ENCODE measurements around the gene HHAT.

Gene HHAT

GRCh38 chr1:210647406-210648333 lies 319.0 kb downstream of the HHAT start:
- TF ChIP-seq GATA3 (IDR thresholded peaks at IDR 0.05; ENCODE audit: low read depth, low read length) (peak; percentile 55; the same call in 1 of the 2 replicates), GATA2 (IDR thresholded peaks at IDR 0.05; ENCODE audit: low read depth, low read length) (peak; percentile 70)

DNA sequence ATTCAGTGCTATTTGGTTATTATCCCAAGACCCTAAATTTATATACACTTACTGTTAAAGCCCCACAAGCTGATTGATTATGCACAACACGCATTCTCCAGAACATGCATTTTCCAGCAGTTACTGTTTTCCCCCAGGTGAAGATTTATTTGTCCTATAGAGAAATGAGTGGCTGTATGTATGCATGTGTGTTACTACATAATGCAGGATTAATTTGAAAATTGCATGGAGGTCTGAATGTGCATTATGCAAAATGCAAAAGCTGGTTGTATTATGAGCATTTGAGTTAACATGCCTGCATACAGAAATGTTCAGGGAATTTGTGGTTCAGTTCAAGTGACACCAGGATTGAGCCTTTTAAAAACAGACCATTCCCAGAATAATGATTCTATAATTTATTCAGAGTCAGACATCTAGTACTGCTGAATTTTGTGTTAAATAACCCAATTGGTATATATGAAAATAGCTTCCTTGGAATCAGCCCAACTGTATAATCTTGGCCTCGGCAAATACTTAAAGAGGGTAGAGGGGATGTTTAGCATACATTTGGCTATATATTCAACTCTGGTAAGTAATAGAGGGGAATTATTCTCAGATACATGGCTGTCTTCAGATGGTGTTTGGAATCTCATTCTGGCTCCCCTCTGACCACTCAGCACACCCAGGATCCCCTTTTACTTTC lies 320.0 kb downstream of the HHAT start:
- TF ChIP-seq GATA2 (IDR thresholded peaks at IDR 0.05; ENCODE audit: low read depth, low read length) (no peak), GATA3 (IDR thresholded peaks at IDR 0.05; ENCODE audit: low read depth, low read length) (no peak)

DNA sequence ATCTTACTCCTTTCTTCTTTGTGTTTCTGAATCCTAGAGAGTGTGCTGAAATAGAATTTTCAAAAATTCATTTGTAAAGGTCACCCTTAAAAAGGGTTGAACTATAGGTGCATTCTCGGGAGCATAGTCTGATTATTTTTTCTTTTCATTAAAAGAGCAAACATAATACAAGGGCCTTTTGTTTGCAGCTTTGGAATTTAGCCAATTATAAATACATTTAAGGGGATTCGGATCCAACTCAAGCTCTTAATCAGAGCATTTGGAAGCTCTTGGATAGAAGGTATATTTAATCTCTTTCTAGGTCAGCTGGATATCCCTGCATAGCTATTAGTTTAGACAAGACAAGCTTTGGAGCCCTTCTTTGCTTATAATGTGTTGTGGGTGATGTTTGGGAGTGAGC lies 321.7 kb downstream of the HHAT start:
- TF ChIP-seq GATA2 (IDR thresholded peaks at IDR 0.05; ENCODE audit: low read depth, low read length) (no peak), GATA3 (IDR thresholded peaks at IDR 0.05; ENCODE audit: low read depth, low read length) (no peak)

DNA sequence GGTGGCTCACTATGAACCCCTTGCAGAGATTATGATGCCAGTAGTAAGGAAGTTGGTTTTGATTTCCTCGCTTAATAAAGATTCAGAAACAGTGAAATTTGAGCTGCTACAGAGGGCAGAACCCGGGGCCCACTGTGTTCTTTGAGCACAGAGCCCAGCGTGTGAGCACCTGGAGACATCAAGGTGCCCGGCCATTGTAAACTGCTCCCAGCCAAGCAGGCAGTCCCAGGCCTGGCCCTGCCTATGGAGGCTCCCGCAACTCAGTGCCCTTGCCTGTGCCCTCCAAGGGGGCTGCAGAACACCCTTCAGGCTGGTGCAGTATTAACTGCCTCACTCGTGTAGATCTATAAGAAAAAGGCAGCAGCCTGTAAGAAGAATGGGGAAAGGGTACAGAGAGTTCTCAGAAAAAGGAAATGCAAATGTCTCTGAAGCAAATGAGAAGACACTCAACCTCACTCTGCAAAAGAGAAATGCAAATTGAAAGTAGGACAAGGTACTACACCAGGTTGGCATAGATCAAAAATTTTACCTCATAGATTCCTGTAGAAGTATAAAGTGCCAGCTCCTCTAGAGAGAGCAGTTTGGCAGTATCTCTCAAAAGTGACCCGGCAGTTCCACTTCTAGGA lies 323.7 kb downstream of the HHAT start:
- no peak for TF ChIP-seq GATA3 (IDR thresholded peaks at IDR 0.05; ENCODE audit: low read depth, low read length)
- no peak for TF ChIP-seq GATA2 (IDR thresholded peaks at IDR 0.05; ENCODE audit: low read depth, low read length)

DNA sequence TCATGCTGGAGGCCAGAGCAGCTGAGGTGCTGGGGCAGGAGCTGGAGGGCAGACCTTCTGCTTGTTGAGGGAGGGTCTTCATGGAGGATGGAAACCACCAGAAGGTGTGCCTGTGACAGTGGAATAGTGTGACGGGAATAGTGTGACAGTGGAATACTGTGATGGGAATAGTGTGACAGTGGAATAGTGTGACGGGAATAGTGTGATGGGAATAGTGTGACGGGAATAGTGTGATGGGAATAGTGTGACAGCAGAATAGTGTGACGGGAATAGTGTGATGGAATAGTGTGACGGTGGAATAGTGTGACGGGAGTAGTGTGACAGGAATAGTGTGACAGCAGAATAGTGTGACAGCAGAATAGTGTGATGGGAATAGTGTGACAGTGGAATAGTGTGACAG lies 325.1 kb downstream of the HHAT start:
- TF ChIP-seq GATA2 (IDR thresholded peaks at IDR 0.05; ENCODE audit: low read depth, low read length) (no peak), GATA3 (IDR thresholded peaks at IDR 0.05; ENCODE audit: low read depth, low read length) (no peak)

GRCh38 chr1:210654176-210654981 lies 325.7 kb downstream of the HHAT start:
- TF ChIP-seq GATA3 (IDR thresholded peaks at IDR 0.05; ENCODE audit: low read depth, low read length) (no peak), GATA2 (IDR thresholded peaks at IDR 0.05; ENCODE audit: low read depth, low read length) (no peak)

GRCh38 chr1:210655511-210655910 lies 326.8 kb downstream of the HHAT start:
- TF ChIP-seq GATA3 (IDR thresholded peaks at IDR 0.05; ENCODE audit: low read depth, low read length) (no peak), GATA2 (IDR thresholded peaks at IDR 0.05; ENCODE audit: low read depth, low read length) (no peak)

- TF ChIP-seq GATA3 (IDR thresholded peaks at IDR 0.05; ENCODE audit: low read depth, low read length) (no peak), GATA2 (IDR thresholded peaks at IDR 0.05; ENCODE audit: low read depth, low read length) (no peak)
These were observed 329.1 kb downstream of the HHAT start for GRCh38 chr1:210657806-210658205.

GRCh38 chr1:210662291-210663050 lies 333.8 kb downstream of the HHAT start:
- no peak for TF ChIP-seq GATA2 (IDR thresholded peaks at IDR 0.05; ENCODE audit: low read depth, low read length)
- no peak for TF ChIP-seq GATA3 (IDR thresholded peaks at IDR 0.05; ENCODE audit: low read depth, low read length)

GRCh38 chr1:210663730-210664573 lies 335.2 kb downstream of the HHAT start:
- TF ChIP-seq GATA2 (IDR thresholded peaks at IDR 0.05; ENCODE audit: low read depth, low read length) = peak; percentile 100
- TF ChIP-seq GATA3 (IDR thresholded peaks at IDR 0.05; ENCODE audit: low read depth, low read length) = peak; percentile 100

DNA sequence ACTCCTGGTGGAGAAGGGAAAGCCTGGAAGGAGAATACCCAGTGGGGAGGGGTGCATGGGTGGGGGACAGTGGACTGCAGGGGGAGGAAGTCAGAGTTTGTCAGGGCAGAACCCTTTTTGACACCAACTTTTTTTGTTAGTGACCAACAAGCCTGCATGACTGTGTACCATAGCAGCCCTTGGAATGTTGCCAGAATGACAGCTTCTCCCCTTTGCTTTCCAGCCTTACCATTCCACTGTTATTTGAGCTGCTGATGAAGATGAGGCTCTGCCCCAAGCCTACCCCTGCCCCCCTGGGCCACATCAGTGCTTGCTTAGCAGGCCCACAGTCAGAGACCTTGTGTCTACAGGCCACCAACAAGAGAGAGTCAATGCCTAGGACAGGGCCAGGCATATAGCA lies 341.2 kb downstream of the HHAT start:
- TF ChIP-seq GATA2 (IDR thresholded peaks at IDR 0.05; ENCODE audit: low read depth, low read length) (no peak), GATA3 (IDR thresholded peaks at IDR 0.05; ENCODE audit: low read depth, low read length) (no peak)

- no peak for TF ChIP-seq GATA3 (IDR thresholded peaks at IDR 0.05; ENCODE audit: low read depth, low read length)
- TF ChIP-seq GATA2 (IDR thresholded peaks at IDR 0.05; ENCODE audit: low read depth, low read length) = no peak
These were observed 345.4 kb downstream of the HHAT start for GRCh38 chr1:210674151-210674550.

All from SH-SY5Y (cell line).